OCI-LY7 (cell line): ENCODE measurements around the gene CAVIN1. TPM values are rescaled to one million over a fixed set of nuclear protein-coding genes. Genes with fewer than 3 reads are reported as not detected.

Experiments
- BruUV-seq: library from RNA; stranded (reverse); fragments of 400-500 nt; replicated peaks from 2 replicates; lab custom pipeline; 2021; lab: Mats Ljungman, UMichigan
- CTCF ChIA-PET: fragments of 300-600 bp; sonication (Branson Sonifier 250); formaldehyde crosslinking; loops from one replicate; lab custom pipeline; 2022; ENCODE audit warnings: antibody characterized with exemption; ENCODE audit not compliant: unreplicated experiment; lab: Charles Lee
- POLR2A ChIA-PET: fragments of 300-600 bp; sonication (Branson Sonifier 250); formaldehyde crosslinking; loops from one replicate; lab custom pipeline; 2022; ENCODE audit warnings: antibody characterized with exemption; lab: Charles Lee
- DNase-seq: peaks from one replicate; pipeline ENCODE4 v3.0.0-alpha.2; 2015; ENCODE audit warnings: low spot score
- H2AFZ ChIP-seq: fragments of 200-600 bp; sonication (generic), shearing (Covaris generic); 2 replicates; pipeline ENCODE4 v1.6.1; 2014; ENCODE audit warnings: mild to moderate bottlenecking, antibody characterized with exemption, low read length, moderate library complexity
- H3K27ac ChIP-seq: fragments of 200-600 bp; sonication (generic); 2 replicates; pipeline ENCODE4 v1.5.1; 2014; ENCODE audit warnings: mixed run types, low read depth, mild to moderate bottlenecking, moderate library complexity, low read length, inconsistent platforms; ENCODE audit not compliant: poor library complexity, severe bottlenecking
- H3K36me3 ChIP-seq: fragments of 200-600 bp; sonication (generic); 2 replicates; pipeline ENCODE4 v1.6.1; 2014; ENCODE audit warnings: mild to moderate bottlenecking, antibody characterized with exemption, low read length, moderate library complexity, mixed read lengths; ENCODE audit not compliant: insufficient read depth
- H3K4me1 ChIP-seq: fragments of 200-600 bp; sonication (generic); 2 replicates; pipeline ENCODE4 v1.5.1; 2014; ENCODE audit warnings: mild to moderate bottlenecking, low read length; ENCODE audit not compliant: insufficient read depth, poor library complexity, severe bottlenecking
- H3K4me2 ChIP-seq: fragments of 200-600 bp; sonication (generic); 2 replicates; pipeline ENCODE4 v1.6.1; 2014; ENCODE audit warnings: mild to moderate bottlenecking, low read length
- H3K4me3 ChIP-seq: fragments of 200-600 bp; sonication (generic); 2 replicates; pipeline ENCODE4 v1.5.1; 2014; ENCODE audit warnings: mild to moderate bottlenecking, low read depth, low read length; ENCODE audit not compliant: poor library complexity, severe bottlenecking
- H3K79me2 ChIP-seq: fragments of 200-600 bp; sonication (generic); 2 replicates; pipeline ENCODE4 v1.6.1; 2016; ENCODE audit warnings: low read depth, mild to moderate bottlenecking, low read length, moderate library complexity, mixed read lengths; ENCODE audit not compliant: insufficient read depth
- H3K9me2 ChIP-seq: fragments of 200-600 bp; sonication (generic); 2 replicates; pipeline ENCODE4 v1.6.1; 2016; ENCODE audit warnings: mild to moderate bottlenecking, low read length, mixed read lengths; ENCODE audit not compliant: insufficient read depth
- H3K9me3 ChIP-seq: fragments of 200-600 bp; sonication (generic); 2 replicates; pipeline ENCODE4 v1.6.1; 2014; ENCODE audit warnings: mild to moderate bottlenecking, mixed run types, low read length, mixed read lengths
- H4K20me1 ChIP-seq: fragments of 200-600 bp; sonication (generic); 2 replicates; pipeline ENCODE4 v1.6.1; 2014; ENCODE audit warnings: mild to moderate bottlenecking, antibody characterized with exemption, low read length, moderate library complexity, mixed read lengths; ENCODE audit not compliant: insufficient read depth
- EZH2phosphoT487 ChIP-seq: fragments of 200-600 bp; sonication (generic); IDR thresholded peaks from 2 replicates; pipeline ENCODE4 v1.6.1; 2018; ENCODE audit warnings: low read depth, borderline replicate concordance, mild to moderate bottlenecking, mixed run types, antibody characterized with exemption, low read length, moderate library complexity, mixed read lengths
- intact Hi-C: fragments of 100-400 bp; cut with micrococcal nuclease; formaldehyde crosslinking; loops from one replicate; pipeline ENCODE4 v1.10.0; 2022; ENCODE audit not compliant: unreplicated experiment
- total RNA-seq, 2 experiments: library from RNA; depleted of rRNA in 1 of 2; stranded (reverse); fragments of >200 nt in 1 of 2; shearing (Covaris generic) in 1 of 2; gene quantifications; 2 replicates each; pipeline ENCODE4 v1.2.3, GENCODE V29; 2014 to 2022
- TF ChIP-seq, protein P1 (sequence below): fragments of 200-600 bp; sonication (generic); conservative IDR thresholded peaks from 2 replicates; pipeline ENCODE4 v1.5.1; 2014; ENCODE audit warnings: mild to moderate bottlenecking, antibody characterized with exemption, low read length, moderate library complexity, mixed read lengths

The CAVIN1 gene
- total RNA-seq, 2 experiments from 2014 or later, result 0.08 TPM; not detected in 1

DNA sequence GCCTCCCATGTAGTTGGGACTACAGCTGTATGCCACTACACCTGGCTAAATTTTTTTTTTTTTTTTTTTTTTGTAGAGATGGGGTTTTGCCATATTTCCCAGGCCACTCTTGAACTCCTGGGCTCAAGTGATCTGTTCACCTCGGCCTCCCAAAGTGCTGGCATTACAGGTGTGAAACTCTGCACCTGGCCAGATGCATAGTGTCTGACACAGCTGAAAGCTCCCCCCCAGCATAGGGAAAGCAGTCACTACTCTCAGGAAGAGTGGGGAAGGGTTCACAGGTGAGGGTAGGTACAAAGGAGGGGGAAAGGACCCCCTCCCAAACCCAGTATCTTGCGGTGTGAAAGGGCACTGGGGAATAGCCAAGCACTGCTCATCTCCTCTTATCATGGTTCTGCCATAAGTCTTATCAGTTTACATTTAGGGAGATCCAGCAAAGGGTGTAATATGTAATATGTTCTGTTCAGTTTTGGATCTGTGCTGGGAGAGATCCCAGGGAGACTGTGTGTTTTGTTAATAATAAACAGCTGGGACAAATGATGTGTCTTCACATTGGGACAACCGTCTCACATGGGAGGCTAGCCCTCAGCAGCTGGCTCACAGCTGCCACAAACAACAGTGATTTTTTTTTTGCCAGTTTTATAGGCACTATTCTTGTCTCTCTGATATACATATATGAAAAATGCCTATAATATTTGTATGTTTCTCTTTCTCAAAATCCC, 6.8 kb upstream of the CAVIN1 start:
- Histone ChIP-seq H3K36me3 (no peaks in the 10 kb centered on the region), H4K20me1 (no peaks in the 10 kb centered on the region), H3K79me2 (no peaks in the 10 kb centered on the region), H3K9me3 (no peaks in the 10 kb centered on the region), H3K27ac (no peak overlapping the region), H3K9me2 (no peaks in the 10 kb centered on the region), H3K4me3 (no peak overlapping the region), H2AFZ (no peak overlapping the region), H3K4me2 (peak overlapping the region; percentile 18; the same call in 1 of the 2 replicates), H3K4me1 (peaks cover 14% of the 10 kb centered on the region)
- TF ChIP-seq, protein P1, sequence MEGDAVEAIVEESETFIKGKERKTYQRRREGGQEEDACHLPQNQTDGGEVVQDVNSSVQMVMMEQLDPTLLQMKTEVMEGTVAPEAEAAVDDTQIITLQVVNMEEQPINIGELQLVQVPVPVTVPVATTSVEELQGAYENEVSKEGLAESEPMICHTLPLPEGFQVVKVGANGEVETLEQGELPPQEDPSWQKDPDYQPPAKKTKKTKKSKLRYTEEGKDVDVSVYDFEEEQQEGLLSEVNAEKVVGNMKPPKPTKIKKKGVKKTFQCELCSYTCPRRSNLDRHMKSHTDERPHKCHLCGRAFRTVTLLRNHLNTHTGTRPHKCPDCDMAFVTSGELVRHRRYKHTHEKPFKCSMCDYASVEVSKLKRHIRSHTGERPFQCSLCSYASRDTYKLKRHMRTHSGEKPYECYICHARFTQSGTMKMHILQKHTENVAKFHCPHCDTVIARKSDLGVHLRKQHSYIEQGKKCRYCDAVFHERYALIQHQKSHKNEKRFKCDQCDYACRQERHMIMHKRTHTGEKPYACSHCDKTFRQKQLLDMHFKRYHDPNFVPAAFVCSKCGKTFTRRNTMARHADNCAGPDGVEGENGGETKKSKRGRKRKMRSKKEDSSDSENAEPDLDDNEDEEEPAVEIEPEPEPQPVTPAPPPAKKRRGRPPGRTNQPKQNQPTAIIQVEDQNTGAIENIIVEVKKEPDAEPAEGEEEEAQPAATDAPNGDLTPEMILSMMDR, result no peak
- TF ChIP-seq EZH2phosphoT487, result no peak
- no TSS peak for BruUV-seq
- POLR2A ChIA-PET, result interaction anchor here (0.6 to 1.6 kb wide), 3 partner anchors 11 to 85 kb away, joined by 5 to 6 read pairs (median 6); partner anchors contain the start of gene STAT3
- intact Hi-C loops, result no loop called here
- CTCF ChIA-PET, result no interaction called here
- peak; percentile 24 for DNase-seq

DNA sequence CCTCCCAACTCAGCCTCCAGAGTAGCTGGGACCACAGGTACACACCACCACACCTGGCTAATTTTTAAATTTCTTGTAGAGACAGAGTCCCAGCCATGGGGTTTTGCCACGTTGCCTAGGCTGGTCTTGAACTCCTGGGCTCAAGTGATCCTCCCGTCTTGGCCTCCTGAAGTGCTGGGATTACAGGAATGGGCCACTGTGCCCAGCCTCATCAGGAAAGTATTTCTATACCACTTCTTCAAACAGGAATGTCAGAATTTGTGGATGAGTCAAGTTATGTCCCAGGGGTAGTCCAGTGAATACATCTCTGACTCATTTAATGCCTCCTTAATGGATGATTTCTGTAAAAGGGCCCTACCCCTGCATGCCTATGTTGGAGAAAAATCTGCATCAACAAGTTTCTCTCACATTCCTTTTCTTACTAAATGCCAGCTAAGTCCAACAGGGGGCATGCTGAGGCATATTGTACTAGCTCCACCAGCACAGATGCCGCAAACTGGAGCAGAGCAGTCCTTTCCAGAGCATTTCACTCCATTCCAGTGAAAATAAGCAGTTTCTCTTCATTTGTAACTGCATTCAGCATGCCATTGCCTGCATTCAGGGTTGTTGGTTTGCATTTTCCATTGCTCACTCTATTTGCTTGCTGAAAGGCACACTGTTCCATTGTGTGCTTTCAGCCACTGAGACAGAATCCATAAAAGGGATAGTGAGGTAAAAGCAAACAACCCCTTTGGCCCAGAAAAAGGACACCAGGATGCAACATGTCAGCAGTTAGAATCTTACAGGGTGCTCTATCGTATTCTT, 5.3 kb upstream of the CAVIN1 start:
- CTCF ChIA-PET, result no interaction called here
- no peak overlapping the region for H3K4me2 ChIP-seq

More for the DNA sequence above, 5.3 kb upstream of the CAVIN1 start:
- BruUV-seq, result no TSS peak
- no peaks in the 10 kb centered on the region for H4K20me1 ChIP-seq
- H2AFZ ChIP-seq, result no peak overlapping the region
- H3K9me2 ChIP-seq, result no peaks in the 10 kb centered on the region
- no peak overlapping the region for H3K27ac ChIP-seq
- peak; percentile 74 for DNase-seq
- H3K4me1 ChIP-seq, result peaks cover 14% of the 10 kb centered on the region
- POLR2A ChIA-PET, result interaction anchor here (0.6 to 1.0 kb wide), 2 partner anchors 12 to 102 kb away, joined by 3 to 4 read pairs; no protein-coding TSS in a partner anchor
- TF ChIP-seq, protein P1, result peak; percentile 87
- no peak for TF ChIP-seq EZH2phosphoT487
- H3K9me3 ChIP-seq, result no peaks in the 10 kb centered on the region
- no peak overlapping the region for H3K4me3 ChIP-seq
- intact Hi-C loops, result loop anchor here (1.0 kb wide), 2 partner anchors 89 to 99 kb away; no protein-coding TSS in a partner anchor
- H3K79me2 ChIP-seq, result no peaks in the 10 kb centered on the region
- H3K36me3 ChIP-seq, result no peaks in the 10 kb centered on the region
